Right forelimb (tissue), 1 donor: ENCODE results near the gene ALDH1L1.
A peak's percentile ranks its signal among the peaks of the same experiment; 100 is the strongest.

Experiments
- DNase-seq: peaks from one replicate; pipeline ENCODE4 v3.0.0-alpha.2; 2018

The ALDH1L1 gene

GRCh38 chr3:126117786-126118185 is 62.6 kb downstream of the ALDH1L1 start:
- peak; percentile 25 for DNase-seq

DNA sequence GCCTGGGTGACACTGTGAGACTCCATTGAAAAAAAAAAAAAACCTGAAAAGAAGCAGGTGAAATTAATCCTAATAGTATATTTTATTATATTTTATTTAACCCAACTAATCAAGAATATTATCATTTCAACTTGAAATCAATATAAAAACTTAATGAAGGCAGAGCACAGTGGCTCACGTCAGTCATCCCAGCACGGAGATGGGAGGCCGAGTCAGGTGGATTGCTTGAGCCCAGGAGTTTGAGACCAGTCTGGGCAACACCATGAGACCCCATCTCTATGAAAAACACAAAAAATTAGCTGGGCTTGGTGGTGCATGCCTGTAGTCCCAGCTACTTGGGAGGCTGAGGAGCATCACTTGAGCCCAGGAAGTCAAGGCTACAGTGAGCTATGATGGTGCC is 63.2 kb downstream of the ALDH1L1 start:
- no peak for DNase-seq

DNA sequence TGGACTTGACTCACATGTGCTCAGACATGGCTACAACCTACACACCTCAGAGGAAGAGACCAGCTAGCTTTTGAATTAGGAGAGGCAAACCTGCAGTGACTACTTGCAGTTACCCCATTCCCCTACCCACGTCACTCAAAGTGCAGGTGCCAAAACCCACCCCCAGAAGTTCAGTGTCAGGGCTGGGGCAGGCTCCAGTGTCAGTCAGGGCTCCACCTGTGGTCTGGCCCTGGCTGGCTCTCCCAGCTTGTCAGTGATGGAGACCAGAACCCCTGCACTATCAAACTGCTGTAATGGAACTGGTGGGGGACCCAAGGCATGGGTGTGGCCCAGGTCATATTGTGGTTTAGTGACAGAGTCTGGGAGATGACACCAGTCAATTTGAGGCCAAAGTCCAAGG is 63.9 kb downstream of the ALDH1L1 start:
- peak; percentile 27 for DNase-seq

DNA sequence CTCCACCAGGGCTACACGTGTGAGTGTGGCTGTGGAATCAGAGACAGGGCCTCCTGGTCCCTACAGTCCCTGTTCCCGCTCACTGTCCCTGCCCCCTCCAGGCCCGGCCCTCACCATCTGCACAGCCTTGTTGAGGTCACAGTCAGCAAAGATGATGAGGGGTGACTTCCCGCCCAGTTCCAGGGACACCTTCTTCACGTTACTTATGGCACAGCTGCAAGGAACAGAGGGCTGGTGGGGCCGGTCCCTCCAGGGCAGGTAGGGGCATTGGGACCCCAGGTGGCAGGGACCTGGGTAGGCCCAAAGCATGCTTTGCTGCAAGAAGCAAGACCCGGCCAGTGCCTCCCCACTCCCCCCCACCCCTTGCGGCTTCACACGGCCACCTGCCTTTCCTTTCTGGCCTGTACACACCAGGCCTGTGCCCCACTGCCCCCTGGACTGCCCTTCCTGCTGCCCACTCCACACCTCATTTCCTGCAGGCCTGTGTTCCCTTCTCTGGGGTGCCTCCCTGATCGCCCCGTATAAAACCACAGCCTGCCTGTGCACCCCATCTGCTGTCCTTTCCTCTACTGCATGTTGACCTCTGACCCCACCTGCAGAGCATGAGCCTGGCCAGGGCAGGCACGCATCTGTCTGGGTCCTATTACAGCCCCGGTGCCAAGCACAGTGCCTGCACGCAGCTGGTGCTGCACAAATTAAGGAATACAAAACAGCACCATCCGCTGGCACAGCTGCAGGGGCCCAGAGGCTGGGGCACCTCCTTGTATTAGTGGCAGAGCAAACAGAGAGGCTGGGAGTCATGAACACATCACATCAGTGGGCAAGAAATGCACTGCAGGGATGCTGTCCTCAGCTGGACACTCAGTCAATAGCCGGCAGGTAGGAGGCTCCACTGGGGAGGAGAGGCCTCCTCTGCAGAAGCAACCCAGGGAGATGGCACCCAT is 65.7 kb downstream of the ALDH1L1 start:
- DNase-seq: peak; percentile 21

DNA sequence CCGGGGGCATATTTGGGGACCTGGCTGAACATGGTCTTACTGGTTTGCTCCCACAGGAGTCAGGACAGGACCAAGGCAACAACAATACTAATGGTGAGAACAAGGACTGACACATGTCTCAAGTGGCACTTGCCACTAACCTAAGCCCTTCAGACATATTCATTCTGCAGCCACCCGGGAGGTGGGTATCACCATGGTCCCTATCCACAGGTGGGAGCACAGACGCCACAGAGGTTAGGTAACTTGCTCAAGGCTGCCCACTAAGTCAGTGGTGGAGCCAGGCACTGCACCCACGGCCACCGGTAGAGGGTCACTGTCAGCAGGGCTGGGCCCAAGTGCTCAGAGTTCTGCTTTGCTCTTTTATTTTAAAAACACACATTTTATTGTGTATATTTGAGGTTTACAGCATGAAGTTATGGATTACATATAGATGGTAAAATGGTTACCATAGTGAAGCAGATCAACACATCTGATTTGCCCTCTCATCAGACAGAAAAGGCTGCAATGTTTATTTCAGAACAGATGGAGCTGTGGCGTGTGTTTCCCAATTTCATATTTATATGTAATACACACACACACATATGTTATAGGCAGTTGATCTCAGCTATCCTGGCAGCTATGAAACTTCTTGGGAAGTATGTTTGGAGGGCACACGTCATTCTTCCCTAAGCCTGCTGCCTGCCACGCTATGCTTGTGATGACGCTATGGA is 66.5 kb downstream of the ALDH1L1 start:
- DNase-seq: peak; percentile 39

- no peak for DNase-seq
Observed at GRCh38 chr3:126113238-126113555, 67.2 kb downstream of the ALDH1L1 start.

- peak; percentile 34 for DNase-seq
Observed at GRCh38 chr3:126112531-126113237, 67.7 kb downstream of the ALDH1L1 start.

- no peak for DNase-seq
Observed at GRCh38 chr3:126111566-126112475, 68.6 kb downstream of the ALDH1L1 start.

- no peak for DNase-seq
Observed at GRCh38 chr3:126111126-126111551, 69.2 kb downstream of the ALDH1L1 start.

DNA sequence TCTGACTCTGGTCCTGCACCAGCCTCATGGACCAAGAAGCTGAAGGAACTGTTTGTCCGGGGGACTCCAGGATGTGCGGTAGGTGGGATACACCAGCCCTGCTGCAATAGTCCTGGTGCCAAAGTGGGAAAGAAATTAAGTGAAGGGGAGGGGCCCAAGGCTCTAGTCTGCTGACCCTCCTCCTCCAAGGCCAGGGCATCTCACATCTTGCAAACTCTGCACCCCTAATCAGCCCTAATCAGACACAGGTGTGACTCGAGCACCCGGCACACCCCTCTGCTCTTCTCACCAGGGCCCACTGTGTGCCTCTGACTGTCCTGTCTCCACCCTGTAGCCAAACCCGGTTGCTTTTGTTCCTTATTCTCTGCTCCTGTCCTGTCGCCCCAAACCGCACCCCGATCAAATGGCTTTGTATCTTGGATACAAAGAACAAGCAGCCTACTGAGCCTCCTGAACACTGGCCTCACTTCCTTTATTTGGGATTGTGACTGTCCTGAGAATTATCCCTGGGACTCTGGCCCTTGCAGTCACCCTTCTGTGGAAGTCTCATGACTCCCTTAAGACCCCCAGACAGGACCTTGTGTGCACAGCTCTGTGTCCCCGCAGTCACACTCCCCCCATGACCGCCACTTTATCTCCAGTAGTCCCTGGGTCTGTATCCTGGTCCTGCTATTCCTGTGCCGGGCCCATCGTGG is 69.8 kb downstream of the ALDH1L1 start:
- peak; percentile 38 for DNase-seq

DNA sequence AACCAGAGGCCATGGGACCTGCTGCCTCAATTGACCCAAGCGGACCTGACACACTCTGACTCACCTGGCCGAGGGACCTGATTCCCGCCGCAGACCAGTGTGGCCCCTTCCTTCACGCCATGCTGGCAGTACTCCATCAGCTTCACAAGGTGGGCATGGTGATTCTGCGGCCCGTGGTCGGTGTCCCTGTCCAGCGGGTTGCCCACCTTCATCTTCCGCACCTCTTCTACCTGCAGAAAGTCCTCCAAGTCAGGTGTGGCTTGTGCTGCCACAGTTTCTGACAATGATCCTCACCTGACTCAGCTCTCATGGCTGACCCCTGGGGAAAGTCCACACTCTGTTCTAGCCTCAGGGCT is 70.5 kb downstream of the ALDH1L1 start:
- DNase-seq: peak; percentile 28

GRCh38 chr3:126109146-126109879 is 71.1 kb downstream of the ALDH1L1 start:
- DNase-seq: peak; percentile 21

DNA sequence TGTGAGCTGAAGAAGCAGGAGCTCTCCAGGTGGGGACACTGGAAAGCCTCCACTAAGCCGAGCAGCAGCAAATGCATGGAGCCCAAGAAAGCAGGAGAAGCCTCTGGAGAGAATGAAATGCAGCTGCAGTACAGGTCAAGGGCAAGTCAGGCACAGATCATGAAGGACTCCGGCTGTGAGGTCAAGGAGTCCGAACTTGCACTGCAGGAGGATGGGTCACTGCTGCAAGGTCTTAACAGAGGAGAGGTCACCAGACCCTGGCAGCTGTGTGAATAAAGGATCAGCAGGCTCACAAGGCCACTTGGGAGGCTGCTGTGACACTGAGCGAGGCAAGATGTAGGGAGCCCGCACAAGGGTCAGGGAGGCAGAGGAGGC is 71.7 kb downstream of the ALDH1L1 start:
- DNase-seq: peak; percentile 16

DNA sequence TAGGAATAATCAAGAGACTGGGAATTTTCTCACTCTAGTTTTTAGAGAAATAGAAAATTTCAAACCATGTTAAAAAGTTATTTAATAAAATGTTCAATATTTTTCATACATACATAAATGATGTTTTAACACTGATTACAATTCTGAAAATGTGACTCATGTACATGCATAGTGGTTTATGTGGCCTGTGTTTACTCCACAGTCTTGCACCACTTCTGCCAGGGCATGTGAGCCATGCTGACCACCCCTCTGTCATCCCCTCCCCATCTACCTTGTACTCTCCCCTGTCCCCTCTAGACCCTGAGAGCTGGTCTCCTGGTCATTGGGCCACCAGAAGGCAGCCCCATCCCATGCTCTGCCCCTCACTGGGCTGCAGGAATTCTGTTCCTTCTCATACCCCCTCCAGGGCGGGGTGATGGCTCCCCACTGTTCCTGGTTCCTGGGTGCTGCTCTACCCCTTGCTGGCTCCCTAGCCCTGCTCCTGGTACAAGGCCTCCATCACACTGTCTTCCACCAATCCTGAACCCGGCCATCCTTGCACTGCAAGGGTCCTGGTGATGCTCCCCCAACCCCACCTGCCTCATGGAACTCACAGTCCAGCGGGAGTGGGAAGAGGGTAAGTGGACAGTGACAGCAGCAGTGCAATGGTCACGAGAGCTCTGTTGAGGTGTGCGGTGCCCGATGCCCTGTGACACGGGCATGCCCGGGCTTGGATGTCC is 72.3 kb downstream of the ALDH1L1 start:
- peak; percentile 23 for DNase-seq

DNA sequence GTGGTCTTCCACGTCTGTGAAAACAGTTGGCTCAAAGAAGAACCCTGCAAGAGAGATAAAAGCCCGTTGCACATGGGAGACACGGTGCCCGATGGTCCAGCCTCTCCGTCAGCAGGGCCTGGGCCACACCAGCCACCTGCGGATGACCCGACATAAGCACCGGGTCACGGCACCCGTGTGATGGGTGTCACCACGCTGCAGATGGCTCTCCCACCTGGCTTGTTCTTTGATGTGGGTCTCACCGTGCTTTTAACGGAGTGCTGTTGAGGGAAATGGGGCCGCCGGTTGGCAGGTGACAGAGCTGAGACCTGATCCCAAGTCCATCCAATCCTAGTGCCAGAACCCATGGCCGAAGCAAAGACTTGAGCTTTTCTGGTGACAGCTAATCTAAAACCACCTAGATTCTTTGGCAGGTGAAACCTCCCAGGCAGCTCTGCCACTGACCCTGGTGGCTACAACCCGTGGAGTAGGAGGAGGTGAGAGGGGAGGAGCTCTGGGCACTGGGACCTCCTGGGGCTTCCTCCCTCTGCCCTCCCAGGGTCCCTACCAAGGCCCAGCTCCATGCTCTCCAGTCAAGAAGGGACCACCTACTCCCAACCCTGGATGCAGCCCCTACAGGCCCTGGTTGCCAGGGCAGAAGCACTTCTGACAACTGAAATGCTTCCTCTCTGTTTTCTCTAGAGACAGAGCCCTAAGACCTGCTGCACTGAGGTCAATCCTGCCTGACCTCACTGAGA is 73.0 kb downstream of the ALDH1L1 start:
- peak; percentile 20 for DNase-seq

DNA sequence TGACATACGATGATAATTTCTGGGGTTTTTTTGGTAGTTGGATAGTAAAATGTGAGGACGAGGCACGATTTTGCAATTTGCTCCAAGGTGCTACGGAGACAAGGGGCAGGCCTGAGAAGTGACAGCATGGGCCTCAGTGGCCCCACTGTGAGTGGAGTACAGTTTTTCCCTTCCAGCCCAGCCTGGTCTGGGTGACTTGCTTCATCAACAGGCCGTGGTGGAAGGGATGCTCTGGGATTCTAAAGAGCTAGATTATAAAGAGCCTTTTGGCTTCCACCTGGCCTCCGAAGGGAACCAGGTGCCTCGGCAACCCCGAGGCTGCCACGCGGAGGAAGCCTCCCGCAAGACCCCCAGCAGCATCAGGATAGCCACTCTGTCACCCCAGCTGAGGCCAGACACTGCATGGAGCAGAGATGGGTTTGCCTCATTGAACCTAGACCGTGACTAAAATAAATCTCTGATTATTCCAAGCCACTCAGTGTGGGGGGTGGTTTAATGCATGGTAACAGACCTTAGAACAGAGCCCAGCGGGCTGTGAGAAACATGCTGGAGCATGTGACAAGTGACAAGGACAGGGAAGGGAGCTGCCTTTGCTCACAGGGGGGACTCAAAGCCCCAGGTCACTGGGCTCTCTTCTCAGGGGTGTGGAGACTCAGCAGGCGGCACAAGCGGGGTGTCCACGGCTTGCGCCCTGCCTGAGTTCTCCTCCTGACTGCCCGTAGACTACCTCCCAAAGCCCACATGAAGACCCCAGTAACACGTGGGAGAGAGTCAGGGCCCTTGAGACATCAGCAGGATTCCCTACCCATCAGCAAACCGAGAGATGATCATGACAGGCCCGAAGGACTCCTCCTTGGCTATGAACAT is 73.8 kb downstream of the ALDH1L1 start:
- DNase-seq: peak; percentile 18

GRCh38 chr3:126105691-126106187 is 74.6 kb downstream of the ALDH1L1 start:
- peak; percentile 26 for DNase-seq
